Panc1 (cell line): Measurements from ENCODE around the gene BLM.

Source experiments
- POLR2AphosphoS5 ChIP-seq: IDR thresholded peaks from 2 replicates; pipeline ENCODE4 v1.6.1; 2012; ENCODE audit warnings: mild to moderate bottlenecking, low read depth, low read length, moderate library complexity
- SIN3A ChIP-seq: IDR thresholded peaks from 2 replicates; pipeline ENCODE4 v1.6.1; 2012; ENCODE audit warnings: low read depth, mild to moderate bottlenecking, low read length, moderate library complexity, borderline replicate concordance; ENCODE audit not compliant: insufficient read depth
- TF ChIP-seq, protein P1 (sequence below): fragments of 450-650 bp; IDR thresholded peaks from 2 replicates; pipeline ENCODE4 v1.5.1; 2017; ENCODE audit warnings: mild to moderate bottlenecking

DNA sequence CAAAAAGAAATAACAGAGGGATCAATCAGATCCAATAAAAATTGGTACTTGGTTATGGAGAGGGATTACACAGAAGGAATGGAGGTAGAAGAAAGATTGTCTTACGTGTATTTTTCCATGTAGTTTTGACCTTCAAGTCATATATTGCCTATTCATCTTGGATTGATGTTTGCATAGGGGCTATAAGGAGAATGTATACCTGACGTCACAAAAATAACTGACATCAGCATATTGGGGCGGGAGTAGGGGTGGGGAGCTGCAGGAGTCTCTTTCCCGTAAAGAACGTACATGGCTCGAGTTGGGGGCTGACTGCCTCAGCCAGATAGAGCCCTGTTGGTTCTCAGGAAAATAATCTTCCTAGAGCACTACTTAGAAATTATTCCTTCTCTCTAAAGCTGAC, 145.3 kb downstream of the BLM start:
- TF ChIP-seq, protein P1, sequence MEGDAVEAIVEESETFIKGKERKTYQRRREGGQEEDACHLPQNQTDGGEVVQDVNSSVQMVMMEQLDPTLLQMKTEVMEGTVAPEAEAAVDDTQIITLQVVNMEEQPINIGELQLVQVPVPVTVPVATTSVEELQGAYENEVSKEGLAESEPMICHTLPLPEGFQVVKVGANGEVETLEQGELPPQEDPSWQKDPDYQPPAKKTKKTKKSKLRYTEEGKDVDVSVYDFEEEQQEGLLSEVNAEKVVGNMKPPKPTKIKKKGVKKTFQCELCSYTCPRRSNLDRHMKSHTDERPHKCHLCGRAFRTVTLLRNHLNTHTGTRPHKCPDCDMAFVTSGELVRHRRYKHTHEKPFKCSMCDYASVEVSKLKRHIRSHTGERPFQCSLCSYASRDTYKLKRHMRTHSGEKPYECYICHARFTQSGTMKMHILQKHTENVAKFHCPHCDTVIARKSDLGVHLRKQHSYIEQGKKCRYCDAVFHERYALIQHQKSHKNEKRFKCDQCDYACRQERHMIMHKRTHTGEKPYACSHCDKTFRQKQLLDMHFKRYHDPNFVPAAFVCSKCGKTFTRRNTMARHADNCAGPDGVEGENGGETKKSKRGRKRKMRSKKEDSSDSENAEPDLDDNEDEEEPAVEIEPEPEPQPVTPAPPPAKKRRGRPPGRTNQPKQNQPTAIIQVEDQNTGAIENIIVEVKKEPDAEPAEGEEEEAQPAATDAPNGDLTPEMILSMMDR = no peak
- no peak for TF ChIP-seq POLR2AphosphoS5
- TF ChIP-seq SIN3A = no peak
